IMR-90 (cell line): ENCODE measurements around the gene PPM1H. TPM values are rescaled to one million over a fixed set of nuclear protein-coding genes. Genes with fewer than 3 reads are reported as not detected.

Experiments
- ATAC-seq: fragments of 200-7000 bp; cut with Tn5 transposase; 2 replicates; pipeline ENCODE4 v1.9.1; 2020; ENCODE audit warnings: low read depth, mild to moderate bottlenecking, moderate library complexity
- BruUV-seq: library from RNA; stranded (reverse); fragments of 400-500 nt; replicated peaks from 2 replicates; lab custom pipeline; 2021; lab: Mats Ljungman, UMichigan
- CTCF ChIA-PET: fragments of 300-600 bp; formaldehyde crosslinking; extraction: SDS; loops from one replicate; lab custom pipeline; 2021; ENCODE audit warnings: antibody characterized with exemption; lab: Yijun Ruan, JAX
- POLR2A ChIA-PET: fragments of 300-600 bp; sonication (Branson Sonifier 250); formaldehyde crosslinking; loops from one replicate; lab custom pipeline; 2022; ENCODE audit warnings: antibody characterized with exemption; ENCODE audit not compliant: unreplicated experiment; lab: Charles Lee
- DNase-seq: peaks from one replicate; pipeline ENCODE4 v3.0.0; 2013
- H2AFZ ChIP-seq: replicated peaks from 2 replicates; pipeline ENCODE3; 2013; ENCODE audit warnings: low read length, mild to moderate bottlenecking; ENCODE audit not compliant: poor library complexity
- H2AK5ac ChIP-seq: 2 replicates; pipeline ENCODE4 v1.6.1; 2013; ENCODE audit warnings: low read depth, low read length, inconsistent platforms
- H2AK9ac ChIP-seq: replicated peaks from 2 replicates; pipeline ENCODE3; 2013; ENCODE audit warnings: mild to moderate bottlenecking, low read depth, low read length, moderate library complexity; ENCODE audit not compliant: poor library complexity
- H2BK120ac ChIP-seq: 2 replicates; pipeline ENCODE4 v1.6.1; 2013; ENCODE audit warnings: low read depth, low read length, inconsistent platforms
- H2BK15ac ChIP-seq: 3 replicates; pipeline ENCODE4 v1.6.1; 2013; ENCODE audit warnings: low read depth, low read length, inconsistent platforms
- H2BK20ac ChIP-seq: 2 replicates; pipeline ENCODE4 v1.6.1; 2013; ENCODE audit warnings: low read depth, mild to moderate bottlenecking, inconsistent platforms, low read length, moderate library complexity
- H2BK5ac ChIP-seq: 2 replicates; pipeline ENCODE4 v1.6.1; 2013; ENCODE audit warnings: mild to moderate bottlenecking, low read depth, low read length, inconsistent platforms; ENCODE audit not compliant: poor library complexity, severe bottlenecking
- H3K14ac ChIP-seq: replicated peaks from 2 replicates; pipeline ENCODE4 v1.6.1; 2013; ENCODE audit warnings: low read depth, low read length, inconsistent platforms
- H3K18ac ChIP-seq: 2 replicates; pipeline ENCODE4 v1.6.1; 2013; ENCODE audit warnings: low read depth, low read length, control low read depth
- H3K23ac ChIP-seq: 2 replicates; pipeline ENCODE4 v1.6.1; 2013; ENCODE audit warnings: low read depth, low read length, inconsistent platforms
- H3K27ac ChIP-seq: 2 replicates; pipeline ENCODE4 v1.5.1; 2013; ENCODE audit warnings: mild to moderate bottlenecking, control low read depth, low read length; ENCODE audit not compliant: insufficient read depth
- H3K27me3 ChIP-seq: 2 replicates; pipeline ENCODE4 v1.6.1; 2013; ENCODE audit warnings: low read length; ENCODE audit not compliant: control insufficient read depth, insufficient read depth
- H3K36me3 ChIP-seq: 2 replicates; pipeline ENCODE4 v1.6.1; 2013; ENCODE audit warnings: low read length, mixed read lengths; ENCODE audit not compliant: control insufficient read depth, insufficient read depth
- H3K4ac ChIP-seq: 2 replicates; pipeline ENCODE4 v1.6.1; 2013; ENCODE audit warnings: low read depth, low read length, inconsistent platforms
- H3K4me1 ChIP-seq: 2 replicates; pipeline ENCODE4 v1.6.1; 2013; ENCODE audit warnings: low read length, mixed read lengths; ENCODE audit not compliant: control insufficient read depth, insufficient read depth
- H3K4me2 ChIP-seq: 2 replicates; pipeline ENCODE4 v1.6.1; 2013; ENCODE audit warnings: low read depth, mild to moderate bottlenecking, control low read depth, low read length, moderate library complexity
- H3K4me3 ChIP-seq: 2 replicates; pipeline ENCODE4 v1.5.1; 2013; ENCODE audit warnings: low read depth, mild to moderate bottlenecking, control low read depth, low read length, moderate library complexity; ENCODE audit not compliant: insufficient read depth
- H3K56ac ChIP-seq: 2 replicates; pipeline ENCODE4 v1.6.1; 2013; ENCODE audit warnings: low read length, inconsistent platforms; ENCODE audit not compliant: insufficient read depth; ENCODE audit errors: extremely low read depth
- H3K79me1 ChIP-seq, 2 experiments: 2 replicates each; pipeline ENCODE4 v1.6.1; 2013; ENCODE audit warnings: low read length in 2 of 2, inconsistent platforms in 1 of 2, low read depth in 1 of 2
- H3K9ac ChIP-seq: 2 replicates; pipeline ENCODE4 v1.6.1; 2013; ENCODE audit warnings: low read depth, low read length, control low read depth
- H3K9me1 ChIP-seq: 2 replicates; pipeline ENCODE4 v1.6.1; 2013; ENCODE audit warnings: low read length, inconsistent platforms; ENCODE audit not compliant: insufficient read depth
- H3K9me3 ChIP-seq: 2 replicates; pipeline ENCODE4 v1.6.1; 2013; ENCODE audit warnings: low read length; ENCODE audit not compliant: control insufficient read depth, insufficient read depth
- H4K20me1 ChIP-seq: 2 replicates; pipeline ENCODE4 v1.6.1; 2013; ENCODE audit warnings: low read length, inconsistent platforms; ENCODE audit not compliant: insufficient read depth
- H4K5ac ChIP-seq: 2 replicates; pipeline ENCODE4 v1.6.1; 2013; ENCODE audit warnings: mild to moderate bottlenecking, low read depth, low read length, control low read depth
- H4K8ac ChIP-seq, 2 experiments: 2 replicates each; pipeline ENCODE4 v1.6.1; 2013; ENCODE audit warnings: low read depth in 2 of 2, low read length in 2 of 2, control low read depth in 1 of 2, inconsistent platforms in 1 of 2
- H4K91ac ChIP-seq: 2 replicates; pipeline ENCODE4 v1.6.1; 2013; ENCODE audit warnings: low read depth, low read length, inconsistent platforms; ENCODE audit not compliant: insufficient read depth
- FOS ChIP-seq: fragments of 150-350 bp; IDR thresholded peaks from 2 replicates; pipeline ENCODE4 v1.6.1; 2016; ENCODE audit warnings: low read depth, low read length
- USF2 ChIP-seq: fragments of 150-350 bp; IDR thresholded peaks from 2 replicates; pipeline ENCODE4 v1.6.1; 2017; ENCODE audit warnings: mild to moderate bottlenecking, antibody characterized with exemption, low read length, low read depth
- WGBS, 2 experiments: methylation state at CpG; one replicate each; pipeline versions ENCODE4 v1.1.5 to v1.1.7; 2013; ENCODE audit warnings: missing lambda C conversion rate in 2 of 2; ENCODE audit not compliant: insufficient read length in 1 of 2; ENCODE audit errors: extremely low coverage in 2 of 2; 5-methylcytosine and 5-hydroxymethylcytosine counted together
- dilution Hi-C: fragments of 300-500 bp; cut with HindIII; formaldehyde crosslinking; loops from one replicate; pipeline ENCODE4 v1.14.3; 2018; ENCODE audit warnings: low sequenced_read_pairs; ENCODE audit not compliant: unreplicated experiment
- in situ Hi-C: fragments of 300-500 bp; cut with MboI; formaldehyde crosslinking; loops from 3 replicates; pipeline ENCODE4 v1.14.3; 2019; ENCODE audit warnings: low sequenced_read_pairs, inconsistent platforms, mixed read lengths
- intact Hi-C: fragments of 100-400 bp; cut with micrococcal nuclease; formaldehyde crosslinking; loops from 2 replicates; pipeline ENCODE4 v1.10.0; 2022
- polyA plus RNA-seq, 3 experiments: library from polyadenylated mRNA; depleted of rRNA; stranded (reverse); fragments of >200 nt; gene quantifications; 2 replicates each; pipeline ENCODE4 v1.2.3, GENCODE V29; 2012; ENCODE audit warnings: low replicate concordance in 1 of 3
- total RNA-seq: library from RNA; depleted of rRNA; stranded (reverse); fragments of >200 nt; gene quantifications from 2 replicates; pipeline ENCODE4 v1.2.3, GENCODE V29; 2012

The PPM1H gene
- total and polyA plus RNA-seq, 2 of the 4 experiments (the other 2 are of a cell fraction): 0.14 to 0.18 TPM

DNA sequence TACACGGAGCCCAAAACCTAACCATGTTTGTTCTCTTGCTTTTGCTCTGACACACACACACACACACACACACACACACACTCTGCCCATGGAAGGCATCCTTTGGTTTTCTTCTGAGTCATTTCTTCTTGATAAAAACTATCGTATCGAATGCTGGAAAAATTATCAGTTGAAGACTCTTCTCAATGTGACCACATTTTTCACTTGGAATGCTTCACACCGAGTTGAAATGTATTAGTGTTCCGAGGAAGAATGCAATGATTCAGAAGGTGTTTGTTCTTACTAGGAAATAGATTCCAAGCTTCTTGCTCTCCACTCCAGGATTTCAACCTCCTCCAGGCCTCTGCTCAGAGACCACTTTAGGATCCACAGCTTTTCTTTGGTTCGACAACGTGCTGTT is 242.1 kb downstream of the PPM1H start:
- peak overlapping the region; percentile 75 for H3K18ac ChIP-seq
- peak overlapping the region; percentile 91 for H2AFZ ChIP-seq
- H3K4me2 ChIP-seq: peak overlapping the region; percentile 64
- peak overlapping the region; percentile 49 for H2AK9ac ChIP-seq
- H3K23ac ChIP-seq: peak overlapping the region; percentile 70
- H3K56ac ChIP-seq: peak overlapping the region; percentile 71
- H2AK5ac ChIP-seq: peak overlapping the region; percentile 88
- ATAC-seq: peak; percentile 73
- dilution Hi-C loops: no loop called here
- peak overlapping the region; percentile 87 for H2BK15ac ChIP-seq
- H3K9ac ChIP-seq: peak overlapping the region; percentile 19; the same call in 1 of the 2 replicates
- TF ChIP-seq FOS (0 out of 2 replicates have a peak, but pooled peaks have one; percentile 14), USF2 (no peak)
- peak overlapping the region; percentile 89 for H3K14ac ChIP-seq
- H3K79me1 ChIP-seq: no peaks in the 10 kb centered on the region; a peak in 1 of 4 replicates
- no peaks in the 10 kb centered on the region for H3K9me3 ChIP-seq
- H4K8ac ChIP-seq: peak overlapping the region; percentile 70 to 89
- intact Hi-C loops: no loop called here
- ChIA-PET CTCF (interaction anchor here (0.7 kb wide), 1 partner anchor 54 kb away, joined by 3 read pairs; no protein-coding TSS in a partner anchor), POLR2A (no interaction called here)
- peak overlapping the region; percentile 88 for H3K4ac ChIP-seq
- peak overlapping the region; percentile 63 for H3K27ac ChIP-seq
- H3K9me1 ChIP-seq: peaks cover 11% of the 10 kb centered on the region
- in situ Hi-C loops: no loop called here
- WGBS, 2 experiments: no CpG with 5 or more reads among the region's 7 CpGs
- no peaks in the 10 kb centered on the region for H3K36me3 ChIP-seq
- H3K4me1 ChIP-seq: peaks cover 20% of the 10 kb centered on the region
- peak overlapping the region; percentile 72 for H4K5ac ChIP-seq
- no peak overlapping the region for H3K4me3 ChIP-seq
- DNase-seq: peak; percentile 88
- BruUV-seq: no TSS peak
- no peaks in the 10 kb centered on the region for H4K20me1 ChIP-seq
- H2BK20ac ChIP-seq: peak overlapping the region; percentile 95
- H2BK5ac ChIP-seq: peak overlapping the region; percentile 94
- H4K91ac ChIP-seq: peak overlapping the region; percentile 82
- no peaks in the 10 kb centered on the region for H3K27me3 ChIP-seq
- peak overlapping the region; percentile 92 for H2BK120ac ChIP-seq
